ENCODE measurements around the gene MAP4K2.

MAP4K2 gene

DNA sequence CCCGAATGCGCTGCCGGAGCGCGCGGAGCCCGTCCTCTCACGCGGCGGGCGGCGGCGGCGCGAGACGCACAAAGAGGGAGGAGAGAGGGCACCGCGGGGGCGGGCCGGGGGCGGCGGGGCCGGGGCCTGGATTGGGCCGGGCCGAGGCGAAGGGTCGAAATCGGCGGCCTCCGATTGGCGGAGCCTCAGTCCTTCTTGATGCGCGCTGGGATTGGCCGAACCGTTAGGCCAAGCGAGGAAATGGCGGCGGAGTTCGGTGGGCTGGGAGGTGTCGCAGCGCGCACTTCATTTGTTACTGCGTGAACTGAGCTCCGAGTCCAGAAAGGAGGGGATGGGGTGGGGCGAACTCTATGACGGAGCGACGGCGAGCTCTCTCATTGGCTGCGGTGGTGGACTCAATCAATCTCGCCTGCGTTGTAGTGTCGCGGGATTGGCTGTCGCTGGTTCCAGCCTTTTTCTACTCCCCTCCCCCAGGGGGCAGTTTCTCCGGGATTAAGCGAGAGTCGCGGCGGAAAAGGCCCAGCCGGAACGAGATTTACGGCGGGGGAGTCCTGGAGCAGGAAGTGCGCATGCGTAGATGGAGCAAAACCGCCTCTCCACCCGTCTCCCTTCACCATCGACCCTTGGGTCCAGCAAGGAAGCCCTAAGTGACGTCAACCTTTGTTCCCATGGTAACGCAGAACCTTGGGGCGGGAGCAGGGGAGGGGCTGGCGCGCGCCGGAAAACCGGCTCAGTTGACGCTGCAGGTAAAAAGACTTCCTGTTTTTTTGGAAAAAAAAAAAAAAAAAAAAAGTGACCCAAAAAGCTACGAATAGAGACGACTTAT is 24.3 kb downstream of the MAP4K2 start, which contains the start of gene SF1:
Gene SF1 (minus strand): TSS at position 70 of the 826 bp plus-strand sequence. CDS start 150 bp downstream, outside the sequence.
- H3K27ac ChIP-seq = peak within 1 kb of the TSS; percentile 100
- TF ChIP-seq, protein P1, sequence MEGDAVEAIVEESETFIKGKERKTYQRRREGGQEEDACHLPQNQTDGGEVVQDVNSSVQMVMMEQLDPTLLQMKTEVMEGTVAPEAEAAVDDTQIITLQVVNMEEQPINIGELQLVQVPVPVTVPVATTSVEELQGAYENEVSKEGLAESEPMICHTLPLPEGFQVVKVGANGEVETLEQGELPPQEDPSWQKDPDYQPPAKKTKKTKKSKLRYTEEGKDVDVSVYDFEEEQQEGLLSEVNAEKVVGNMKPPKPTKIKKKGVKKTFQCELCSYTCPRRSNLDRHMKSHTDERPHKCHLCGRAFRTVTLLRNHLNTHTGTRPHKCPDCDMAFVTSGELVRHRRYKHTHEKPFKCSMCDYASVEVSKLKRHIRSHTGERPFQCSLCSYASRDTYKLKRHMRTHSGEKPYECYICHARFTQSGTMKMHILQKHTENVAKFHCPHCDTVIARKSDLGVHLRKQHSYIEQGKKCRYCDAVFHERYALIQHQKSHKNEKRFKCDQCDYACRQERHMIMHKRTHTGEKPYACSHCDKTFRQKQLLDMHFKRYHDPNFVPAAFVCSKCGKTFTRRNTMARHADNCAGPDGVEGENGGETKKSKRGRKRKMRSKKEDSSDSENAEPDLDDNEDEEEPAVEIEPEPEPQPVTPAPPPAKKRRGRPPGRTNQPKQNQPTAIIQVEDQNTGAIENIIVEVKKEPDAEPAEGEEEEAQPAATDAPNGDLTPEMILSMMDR (conservative IDR thresholded peaks at IDR 0.05) = 0 out of 2 replicates have a peak, but pooled peaks have one; percentile 32

DNA sequence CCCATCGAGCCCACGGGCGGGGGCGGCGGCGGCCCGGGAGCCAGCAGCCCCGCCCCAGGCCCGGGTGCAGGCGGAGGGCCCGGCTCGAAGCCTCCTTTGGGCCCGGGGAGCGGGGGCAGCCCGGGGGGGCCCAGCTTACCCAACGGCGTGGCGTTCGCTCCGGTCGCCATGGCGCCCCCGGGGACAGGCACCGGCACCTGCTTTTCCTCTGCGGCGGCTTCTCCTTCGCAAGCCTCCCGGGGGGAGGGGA is 24.9 kb downstream of the MAP4K2 start:
- peak overlapping the region; percentile 100 for H3K27ac ChIP-seq
- TF ChIP-seq, protein P1 (conservative IDR thresholded peaks at IDR 0.05) = no peak

DNA sequence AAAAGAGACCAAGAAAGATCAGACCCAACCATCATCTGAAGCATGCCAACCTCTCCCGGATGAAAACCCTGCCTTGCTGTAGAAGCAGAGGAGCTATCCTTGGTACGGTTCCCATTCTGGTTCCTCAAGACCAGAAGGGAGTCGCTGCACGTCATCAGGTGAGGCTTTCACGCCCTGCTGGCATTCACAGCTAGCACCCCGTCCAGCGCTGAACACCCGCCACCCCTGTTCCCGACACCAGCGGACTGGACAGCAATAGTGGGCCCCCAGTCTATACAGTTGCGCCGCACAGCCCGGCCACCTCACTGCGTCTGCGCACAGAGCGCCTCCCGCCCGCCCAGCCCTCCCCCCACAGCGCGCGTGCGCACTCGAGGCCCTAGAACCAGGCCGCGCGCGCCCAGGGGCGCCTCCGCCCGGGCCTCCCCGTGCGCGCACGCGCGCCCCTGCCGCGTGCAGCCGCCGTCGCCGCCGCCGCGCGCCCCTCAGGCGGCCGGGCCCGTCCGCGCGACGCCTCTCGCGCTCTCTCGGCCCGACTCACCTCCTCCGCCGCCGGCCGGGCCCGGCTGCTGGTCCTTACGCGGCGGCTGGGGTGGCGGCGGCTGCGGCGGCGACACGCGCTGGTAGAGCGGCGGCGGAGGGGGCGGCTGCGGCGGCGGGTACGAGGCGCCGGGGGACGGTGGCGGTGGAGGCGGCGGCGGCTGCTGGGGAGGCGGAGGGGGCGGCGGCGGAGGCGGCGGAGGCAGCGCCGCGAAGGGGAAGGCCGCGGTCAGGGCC is 25.4 kb downstream of the MAP4K2 start:
- TF ChIP-seq, protein P1 (conservative IDR thresholded peaks at IDR 0.05) = no peak
- H3K27ac ChIP-seq = peak overlapping the region; percentile 100

DNA sequence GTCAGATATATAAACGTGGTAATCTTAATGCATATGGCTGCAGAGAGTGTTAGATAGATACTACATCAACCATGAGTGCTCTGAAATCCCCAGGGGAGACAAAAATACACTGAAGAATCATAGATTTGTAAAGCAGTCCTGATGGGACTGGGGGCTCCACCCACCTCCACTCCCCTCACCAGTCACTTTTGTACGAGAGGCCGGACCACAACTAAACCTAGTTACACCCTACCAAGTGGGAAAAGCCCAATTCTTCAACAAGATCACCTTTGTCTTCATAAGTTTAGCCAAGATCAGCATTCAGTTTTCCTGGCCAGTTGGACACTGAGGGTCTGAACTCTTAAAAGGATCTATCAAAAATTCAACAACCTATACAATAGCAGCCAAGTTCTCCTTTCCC is 26.1 kb downstream of the MAP4K2 start:
- TF ChIP-seq, protein P1 (conservative IDR thresholded peaks at IDR 0.05) = no peak
- peak overlapping the region; percentile 100 for H3K27ac ChIP-seq

DNA sequence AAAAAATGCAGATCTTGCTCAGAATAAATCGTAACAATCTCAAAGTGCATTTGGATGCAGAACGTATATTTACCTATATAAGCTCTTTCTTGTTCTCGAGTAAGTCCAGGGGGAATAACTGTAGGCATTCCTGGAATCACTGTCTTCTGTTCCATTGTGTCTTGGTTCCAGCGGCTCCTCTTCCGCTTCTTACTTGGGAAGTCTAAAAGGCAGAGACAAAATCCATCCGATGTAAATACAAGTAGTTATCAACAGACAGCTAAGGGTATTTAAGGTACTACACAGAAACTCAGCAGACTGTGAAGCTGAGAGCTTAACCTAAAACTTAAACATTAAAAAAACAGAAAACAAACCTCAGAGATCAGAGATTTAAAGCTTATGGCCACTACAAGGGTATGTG is 26.6 kb downstream of the MAP4K2 start:
- TF ChIP-seq, protein P1 (conservative IDR thresholded peaks at IDR 0.05) = no peak
- peak overlapping the region; percentile 100; the same call in 1 of the 2 replicates for H3K27ac ChIP-seq

DNA sequence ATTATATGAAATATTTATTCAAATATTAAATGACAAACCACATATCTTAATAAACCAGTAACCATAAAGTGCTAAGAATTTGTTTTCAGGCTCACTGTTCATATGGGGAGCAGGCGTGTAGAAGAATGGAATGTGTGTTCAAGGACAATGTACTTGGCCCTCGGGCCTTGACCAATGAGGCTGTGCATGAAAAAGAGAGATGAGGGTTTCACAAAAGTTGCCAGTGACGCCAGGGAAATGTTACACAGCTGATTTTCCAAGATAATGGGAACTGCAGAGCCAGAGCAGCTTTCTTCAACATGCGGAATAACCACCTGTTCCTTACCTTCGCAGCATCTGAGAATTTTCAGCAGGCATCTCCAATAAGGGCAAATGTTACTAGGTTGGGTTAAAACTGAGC is 28.9 kb downstream of the MAP4K2 start:
- no peak overlapping the region for H3K27ac ChIP-seq
- TF ChIP-seq, protein P1 (conservative IDR thresholded peaks at IDR 0.05) = no peak

DNA sequence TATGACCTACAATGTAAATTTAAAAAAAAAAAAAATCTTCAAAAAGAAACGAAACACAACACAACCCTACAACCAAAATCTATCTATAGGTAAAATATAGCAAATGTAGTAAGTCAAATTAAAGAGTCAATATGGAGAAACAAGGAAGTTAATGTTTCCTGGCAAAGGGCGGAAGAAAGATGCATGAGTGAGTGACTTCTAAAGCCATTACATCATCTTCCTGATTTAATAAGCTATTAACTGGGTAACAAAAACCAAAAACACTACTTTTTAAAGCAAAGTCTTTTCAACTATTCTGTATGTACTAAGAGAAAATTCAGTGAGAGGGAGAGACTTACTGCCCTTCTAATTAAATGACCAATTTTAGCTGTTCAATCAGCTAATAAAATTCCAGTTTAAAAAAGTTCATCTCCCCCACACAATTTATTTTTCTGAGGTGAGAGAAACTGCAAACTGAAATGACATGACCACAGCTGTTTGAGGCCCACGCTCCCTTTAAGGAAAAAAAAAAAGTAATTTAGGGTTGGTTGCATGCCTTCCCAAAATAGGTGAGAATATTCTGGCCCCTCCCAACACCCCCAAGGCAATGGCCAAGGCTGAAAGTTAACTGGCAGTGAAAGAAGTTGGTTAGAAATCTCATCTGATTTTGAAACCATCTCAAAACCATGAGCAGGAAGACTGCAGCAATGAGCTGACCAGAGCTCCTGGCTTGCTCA is 30.6 kb downstream of the MAP4K2 start:
- H3K27ac ChIP-seq = no peak overlapping the region
- TF ChIP-seq, protein P1 (conservative IDR thresholded peaks at IDR 0.05) = no peak
